IMR-90 (cell line): ENCODE results near the gene LMAN2L. TPM values are rescaled to one million over a fixed set of nuclear protein-coding genes. Genes with fewer than 3 reads are reported as not detected.

Experiments used
- ATAC-seq: fragments of 200-7000 bp; cut with Tn5 transposase; 2 replicates; pipeline ENCODE4 v1.9.1; 2020; ENCODE audit warnings: low read depth, mild to moderate bottlenecking, moderate library complexity
- BruUV-seq: library from RNA; stranded (reverse); fragments of 400-500 nt; replicated peaks from 2 replicates; lab custom pipeline; 2021; lab: Mats Ljungman, UMichigan
- CTCF ChIA-PET: fragments of 300-600 bp; formaldehyde crosslinking; extraction: SDS; loops from one replicate; lab custom pipeline; 2021; ENCODE audit warnings: antibody characterized with exemption; lab: Yijun Ruan, JAX
- POLR2A ChIA-PET: fragments of 300-600 bp; sonication (Branson Sonifier 250); formaldehyde crosslinking; loops from one replicate; lab custom pipeline; 2022; ENCODE audit warnings: antibody characterized with exemption; ENCODE audit not compliant: unreplicated experiment; lab: Charles Lee
- DNase-seq: peaks from one replicate; pipeline ENCODE4 v3.0.0; 2013
- H2AFZ ChIP-seq: replicated peaks from 2 replicates; pipeline ENCODE3; 2013; ENCODE audit warnings: low read length, mild to moderate bottlenecking; ENCODE audit not compliant: poor library complexity
- H2AK5ac ChIP-seq: 2 replicates; pipeline ENCODE4 v1.6.1; 2013; ENCODE audit warnings: low read depth, low read length, inconsistent platforms
- H2AK9ac ChIP-seq: replicated peaks from 2 replicates; pipeline ENCODE3; 2013; ENCODE audit warnings: mild to moderate bottlenecking, low read depth, low read length, moderate library complexity; ENCODE audit not compliant: poor library complexity
- H2BK120ac ChIP-seq: 2 replicates; pipeline ENCODE4 v1.6.1; 2013; ENCODE audit warnings: low read depth, low read length, inconsistent platforms
- H2BK15ac ChIP-seq: 3 replicates; pipeline ENCODE4 v1.6.1; 2013; ENCODE audit warnings: low read depth, low read length, inconsistent platforms
- H2BK20ac ChIP-seq: 2 replicates; pipeline ENCODE4 v1.6.1; 2013; ENCODE audit warnings: low read depth, mild to moderate bottlenecking, inconsistent platforms, low read length, moderate library complexity
- H2BK5ac ChIP-seq: 2 replicates; pipeline ENCODE4 v1.6.1; 2013; ENCODE audit warnings: mild to moderate bottlenecking, low read depth, low read length, inconsistent platforms; ENCODE audit not compliant: poor library complexity, severe bottlenecking
- H3K14ac ChIP-seq: replicated peaks from 2 replicates; pipeline ENCODE4 v1.6.1; 2013; ENCODE audit warnings: low read depth, low read length, inconsistent platforms
- H3K18ac ChIP-seq: 2 replicates; pipeline ENCODE4 v1.6.1; 2013; ENCODE audit warnings: low read depth, low read length, control low read depth
- H3K23ac ChIP-seq: 2 replicates; pipeline ENCODE4 v1.6.1; 2013; ENCODE audit warnings: low read depth, low read length, inconsistent platforms
- H3K27ac ChIP-seq: 2 replicates; pipeline ENCODE4 v1.5.1; 2013; ENCODE audit warnings: mild to moderate bottlenecking, control low read depth, low read length; ENCODE audit not compliant: insufficient read depth
- H3K27me3 ChIP-seq: 2 replicates; pipeline ENCODE4 v1.6.1; 2013; ENCODE audit warnings: low read length; ENCODE audit not compliant: control insufficient read depth, insufficient read depth
- H3K36me3 ChIP-seq: 2 replicates; pipeline ENCODE4 v1.6.1; 2013; ENCODE audit warnings: low read length, mixed read lengths; ENCODE audit not compliant: control insufficient read depth, insufficient read depth
- H3K4ac ChIP-seq: 2 replicates; pipeline ENCODE4 v1.6.1; 2013; ENCODE audit warnings: low read depth, low read length, inconsistent platforms
- H3K4me1 ChIP-seq: 2 replicates; pipeline ENCODE4 v1.6.1; 2013; ENCODE audit warnings: low read length, mixed read lengths; ENCODE audit not compliant: control insufficient read depth, insufficient read depth
- H3K4me2 ChIP-seq: 2 replicates; pipeline ENCODE4 v1.6.1; 2013; ENCODE audit warnings: low read depth, mild to moderate bottlenecking, control low read depth, low read length, moderate library complexity
- H3K4me3 ChIP-seq: 2 replicates; pipeline ENCODE4 v1.5.1; 2013; ENCODE audit warnings: low read depth, mild to moderate bottlenecking, control low read depth, low read length, moderate library complexity; ENCODE audit not compliant: insufficient read depth
- H3K56ac ChIP-seq: 2 replicates; pipeline ENCODE4 v1.6.1; 2013; ENCODE audit warnings: low read length, inconsistent platforms; ENCODE audit not compliant: insufficient read depth; ENCODE audit errors: extremely low read depth
- H3K79me1 ChIP-seq, 2 experiments: 2 replicates each; pipeline ENCODE4 v1.6.1; 2013; ENCODE audit warnings: low read length in 2 of 2, inconsistent platforms in 1 of 2, low read depth in 1 of 2
- H3K9ac ChIP-seq: 2 replicates; pipeline ENCODE4 v1.6.1; 2013; ENCODE audit warnings: low read depth, low read length, control low read depth
- H3K9me1 ChIP-seq: 2 replicates; pipeline ENCODE4 v1.6.1; 2013; ENCODE audit warnings: low read length, inconsistent platforms; ENCODE audit not compliant: insufficient read depth
- H3K9me3 ChIP-seq: 2 replicates; pipeline ENCODE4 v1.6.1; 2013; ENCODE audit warnings: low read length; ENCODE audit not compliant: control insufficient read depth, insufficient read depth
- H4K20me1 ChIP-seq: 2 replicates; pipeline ENCODE4 v1.6.1; 2013; ENCODE audit warnings: low read length, inconsistent platforms; ENCODE audit not compliant: insufficient read depth
- H4K5ac ChIP-seq: 2 replicates; pipeline ENCODE4 v1.6.1; 2013; ENCODE audit warnings: mild to moderate bottlenecking, low read depth, low read length, control low read depth
- H4K8ac ChIP-seq, 2 experiments: 2 replicates each; pipeline ENCODE4 v1.6.1; 2013; ENCODE audit warnings: low read depth in 2 of 2, low read length in 2 of 2, control low read depth in 1 of 2, inconsistent platforms in 1 of 2
- H4K91ac ChIP-seq: 2 replicates; pipeline ENCODE4 v1.6.1; 2013; ENCODE audit warnings: low read depth, low read length, inconsistent platforms; ENCODE audit not compliant: insufficient read depth
- CHD1 ChIP-seq: IDR thresholded peaks from 2 replicates; pipeline ENCODE4 v1.6.1; 2012; ENCODE audit warnings: low read depth, low read length, improper control_type of control experiment
- USF2 ChIP-seq: fragments of 150-350 bp; IDR thresholded peaks from 2 replicates; pipeline ENCODE4 v1.6.1; 2017; ENCODE audit warnings: mild to moderate bottlenecking, antibody characterized with exemption, low read length, low read depth
- WGBS, 2 experiments: methylation state at CpG; one replicate each; pipeline versions ENCODE4 v1.1.5 to v1.1.7; 2013; ENCODE audit warnings: missing lambda C conversion rate in 2 of 2; ENCODE audit not compliant: insufficient read length in 1 of 2; ENCODE audit errors: extremely low coverage in 2 of 2; 5-methylcytosine and 5-hydroxymethylcytosine counted together
- dilution Hi-C: fragments of 300-500 bp; cut with HindIII; formaldehyde crosslinking; loops from one replicate; pipeline ENCODE4 v1.14.3; 2018; ENCODE audit warnings: low sequenced_read_pairs; ENCODE audit not compliant: unreplicated experiment
- in situ Hi-C: fragments of 300-500 bp; cut with MboI; formaldehyde crosslinking; loops from 3 replicates; pipeline ENCODE4 v1.14.3; 2019; ENCODE audit warnings: low sequenced_read_pairs, inconsistent platforms, mixed read lengths
- intact Hi-C: fragments of 100-400 bp; cut with micrococcal nuclease; formaldehyde crosslinking; loops from 2 replicates; pipeline ENCODE4 v1.10.0; 2022
- polyA plus RNA-seq, 3 experiments: library from polyadenylated mRNA; depleted of rRNA; stranded (reverse); fragments of >200 nt; gene quantifications; 2 replicates each; pipeline ENCODE4 v1.2.3, GENCODE V29; 2012; ENCODE audit warnings: low replicate concordance in 1 of 3
- total RNA-seq: library from RNA; depleted of rRNA; stranded (reverse); fragments of >200 nt; gene quantifications from 2 replicates; pipeline ENCODE4 v1.2.3, GENCODE V29; 2012
- TF ChIP-seq, protein P1 (sequence below): conservative IDR thresholded peaks from 2 replicates; pipeline ENCODE4 v1.5.1; 2012; ENCODE audit warnings: mild to moderate bottlenecking, low read depth, low read length, improper control_type of control experiment

The LMAN2L gene
- total and polyA plus RNA-seq, 2 of the 4 experiments (the other 2 are of a cell fraction) = 22.5 to 22.9 TPM

- TF ChIP-seq, protein P1, sequence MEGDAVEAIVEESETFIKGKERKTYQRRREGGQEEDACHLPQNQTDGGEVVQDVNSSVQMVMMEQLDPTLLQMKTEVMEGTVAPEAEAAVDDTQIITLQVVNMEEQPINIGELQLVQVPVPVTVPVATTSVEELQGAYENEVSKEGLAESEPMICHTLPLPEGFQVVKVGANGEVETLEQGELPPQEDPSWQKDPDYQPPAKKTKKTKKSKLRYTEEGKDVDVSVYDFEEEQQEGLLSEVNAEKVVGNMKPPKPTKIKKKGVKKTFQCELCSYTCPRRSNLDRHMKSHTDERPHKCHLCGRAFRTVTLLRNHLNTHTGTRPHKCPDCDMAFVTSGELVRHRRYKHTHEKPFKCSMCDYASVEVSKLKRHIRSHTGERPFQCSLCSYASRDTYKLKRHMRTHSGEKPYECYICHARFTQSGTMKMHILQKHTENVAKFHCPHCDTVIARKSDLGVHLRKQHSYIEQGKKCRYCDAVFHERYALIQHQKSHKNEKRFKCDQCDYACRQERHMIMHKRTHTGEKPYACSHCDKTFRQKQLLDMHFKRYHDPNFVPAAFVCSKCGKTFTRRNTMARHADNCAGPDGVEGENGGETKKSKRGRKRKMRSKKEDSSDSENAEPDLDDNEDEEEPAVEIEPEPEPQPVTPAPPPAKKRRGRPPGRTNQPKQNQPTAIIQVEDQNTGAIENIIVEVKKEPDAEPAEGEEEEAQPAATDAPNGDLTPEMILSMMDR = no peak
- no peak for TF ChIP-seq CHD1
Measured at GRCh38 chr2:96687711-96688640, 51.9 kb downstream of the LMAN2L start (continued).

DNA sequence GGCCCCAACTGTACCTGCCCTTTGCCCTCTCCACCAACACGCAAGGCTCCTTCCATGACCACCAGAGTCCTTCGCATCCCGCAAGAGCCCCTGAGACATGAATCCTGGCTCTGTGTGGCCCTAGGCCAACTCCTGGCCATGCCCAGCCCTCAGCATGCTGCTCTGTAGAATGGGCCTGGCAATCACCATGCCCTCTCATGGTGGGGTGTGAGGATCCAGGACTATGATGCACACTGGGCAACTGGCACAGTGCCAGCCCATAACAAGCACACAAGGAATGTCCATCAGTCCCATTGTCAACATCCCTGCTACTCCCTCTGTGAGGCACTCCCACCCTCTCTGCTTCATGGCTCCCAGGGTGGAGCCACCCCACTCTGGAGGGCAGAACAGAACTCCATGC lies 52.6 kb downstream of the LMAN2L start:
- intact Hi-C loops (no loop called here), dilution Hi-C loops (no loop called here)

More for the DNA sequence above, 52.6 kb downstream of the LMAN2L start:
- Histone ChIP-seq H3K4ac (no peak overlapping the region; the same call in 1 of the 2 replicates), H3K14ac (no peak overlapping the region), H2BK20ac (no peak overlapping the region), H4K91ac (no peak overlapping the region), H3K9ac (no peak overlapping the region), H3K4me2 (no peak overlapping the region), H3K23ac (no peak overlapping the region; the same call in 1 of the 2 replicates), H3K4me3 (no peak overlapping the region), H2AK9ac (peak overlapping the region; percentile 37), H3K56ac (no peak overlapping the region), H3K27me3 (peaks cover 13% of the 10 kb centered on the region; the same call in 1 of the 2 replicates), H3K9me1 (no peaks in the 10 kb centered on the region), H3K9me3 (no peaks in the 10 kb centered on the region), H3K36me3 (no peaks in the 10 kb centered on the region), H2BK120ac (no peak overlapping the region), H3K18ac (no peak overlapping the region), H2BK5ac (no peak overlapping the region), H2AK5ac (no peak overlapping the region), H2AFZ (no peak overlapping the region), H3K4me1 (peaks cover 12% of the 10 kb centered on the region; the same call in 1 of the 2 replicates), H4K20me1 (no peaks in the 10 kb centered on the region), H4K8ac (no peak overlapping the region), H3K79me1 (no peaks in the 10 kb centered on the region), H2BK15ac (no peak overlapping the region), H4K5ac (no peak overlapping the region), H3K27ac (no peak overlapping the region)
- no peak for ATAC-seq
- in situ Hi-C loops = no loop called here
- 94% methylated on average over 3 of the region's 3 CpGs; no CpG with 5 or more reads in 1 of the 2 experiments for WGBS, 2 experiments
- BruUV-seq = no TSS peak
- ChIA-PET POLR2A (no interaction called here), CTCF (no interaction called here)
- no peak for DNase-seq
- TF ChIP-seq USF2 = no peak
